HAP-1 (cell line): ENCODE results near the gene LAPTM5.

Experiments
- DNase-seq, 2 experiments: peaks; one replicate each; pipeline ENCODE4 v3.0.0-alpha.2; 2016 to 2020; ENCODE audit warnings: low spot score in 2 of 2
- H3K27me3 ChIP-seq: fragments of 250-450 bp; sonication (Bioruptor Pico); 2 replicates; pipeline ENCODE4 v1.5.1; 2020; ENCODE audit warnings: low read depth, mild to moderate bottlenecking, moderate library complexity
- H3K36me3 ChIP-seq: fragments of 250-450 bp; sonication (Bioruptor Pico); replicated peaks from 2 replicates; pipeline ENCODE4 v1.5.1; 2020; ENCODE audit warnings: mild to moderate bottlenecking
- H3K4me1 ChIP-seq: fragments of 250-450 bp; sonication (Bioruptor Pico); 2 replicates; pipeline ENCODE4 v1.5.1; 2020; ENCODE audit warnings: mild to moderate bottlenecking
- H3K4me3 ChIP-seq: fragments of 250-450 bp; sonication (Bioruptor Pico); 2 replicates; pipeline ENCODE4 v1.5.1; 2020; ENCODE audit warnings: mild to moderate bottlenecking, moderate library complexity
- H3K9me3 ChIP-seq: fragments of 250-450 bp; sonication (Bioruptor Pico); 2 replicates; pipeline ENCODE4 v1.5.1; 2020; ENCODE audit warnings: mild to moderate bottlenecking, moderate library complexity
- in situ Hi-C: fragments of 300-500 bp; cut with MboI; formaldehyde crosslinking; loops from 3 replicates; pipeline ENCODE4 v1.14.3; 2020; ENCODE audit warnings: low sequenced_read_pairs, inconsistent platforms, mixed read lengths

Gene LAPTM5

GRCh38 chr1:30734106-30734505 lies 23.5 kb downstream of the LAPTM5 start:
- H3K36me3 ChIP-seq, result no peaks in the 10 kb centered on the region

GRCh38 chr1:30733493-30733892 lies 24.1 kb downstream of the LAPTM5 start:
- Histone ChIP-seq H3K4me1 (no peaks in the 10 kb centered on the region), H3K27me3 (no peaks in the 10 kb centered on the region), H3K36me3 (no peaks in the 10 kb centered on the region), H3K4me3 (no peak overlapping the region), H3K9me3 (no peaks in the 10 kb centered on the region)
- in situ Hi-C loops, result no loop called here
- DNase-seq, result no peak

More at GRCh38 chr1:30734106-30734505, 23.5 kb downstream of the LAPTM5 start:
- in situ Hi-C loops, result no loop called here
- DNase-seq, result no peak
- H3K27me3 ChIP-seq, result no peaks in the 10 kb centered on the region
- H3K9me3 ChIP-seq, result no peaks in the 10 kb centered on the region
- H3K4me1 ChIP-seq, result no peaks in the 10 kb centered on the region
- no peak overlapping the region for H3K4me3 ChIP-seq

- Histone ChIP-seq H3K4me1 (no peaks in the 10 kb centered on the region), H3K27me3 (no peaks in the 10 kb centered on the region), H3K4me3 (no peak overlapping the region), H3K9me3 (no peaks in the 10 kb centered on the region), H3K36me3 (no peaks in the 10 kb centered on the region)
- DNase-seq, result no peak
- in situ Hi-C loops, result no loop called here
Measured at GRCh38 chr1:30732277-30732996, 25.1 kb downstream of the LAPTM5 start.

- H3K36me3 ChIP-seq, result no peaks in the 10 kb centered on the region
- H3K4me3 ChIP-seq, result no peak overlapping the region
- no peaks in the 10 kb centered on the region for H3K27me3 ChIP-seq
- H3K4me1 ChIP-seq, result no peaks in the 10 kb centered on the region
- H3K9me3 ChIP-seq, result no peaks in the 10 kb centered on the region
- no peak for DNase-seq
- in situ Hi-C loops, result no loop called here
Measured at GRCh38 chr1:30731806-30732276, 25.7 kb downstream of the LAPTM5 start.

GRCh38 chr1:30731109-30731805 lies 26.3 kb downstream of the LAPTM5 start:
- Histone ChIP-seq H3K36me3 (no peaks in the 10 kb centered on the region), H3K4me3 (no peak overlapping the region), H3K4me1 (no peaks in the 10 kb centered on the region), H3K9me3 (no peaks in the 10 kb centered on the region), H3K27me3 (no peaks in the 10 kb centered on the region)
- no peak for DNase-seq
- in situ Hi-C loops, result no loop called here

GRCh38 chr1:30730346-30731108 lies 27.0 kb downstream of the LAPTM5 start:
- Histone ChIP-seq H3K4me1 (no peaks in the 10 kb centered on the region), H3K36me3 (no peaks in the 10 kb centered on the region), H3K27me3 (no peaks in the 10 kb centered on the region), H3K4me3 (no peak overlapping the region), H3K9me3 (no peaks in the 10 kb centered on the region)
- no peak for DNase-seq
- in situ Hi-C loops, result no loop called here

- H3K27me3 ChIP-seq, result no peaks in the 10 kb centered on the region
- DNase-seq, result no peak
- in situ Hi-C loops, result no loop called here
- no peaks in the 10 kb centered on the region for H3K9me3 ChIP-seq
- no peaks in the 10 kb centered on the region for H3K4me1 ChIP-seq
- no peak overlapping the region for H3K4me3 ChIP-seq
- H3K36me3 ChIP-seq, result no peaks in the 10 kb centered on the region
Measured at GRCh38 chr1:30729901-30730300, 27.7 kb downstream of the LAPTM5 start.

GRCh38 chr1:30728832-30729638 lies 28.5 kb downstream of the LAPTM5 start:
- in situ Hi-C loops, result no loop called here
- H3K4me1 ChIP-seq, result no peaks in the 10 kb centered on the region
- no peaks in the 10 kb centered on the region for H3K36me3 ChIP-seq

GRCh38 chr1:30728340-30728739 lies 29.2 kb downstream of the LAPTM5 start:
- no peak for DNase-seq
- in situ Hi-C loops, result no loop called here
- Histone ChIP-seq H3K9me3 (no peaks in the 10 kb centered on the region), H3K4me3 (no peak overlapping the region), H3K27me3 (no peaks in the 10 kb centered on the region), H3K4me1 (no peaks in the 10 kb centered on the region), H3K36me3 (no peaks in the 10 kb centered on the region)

More at GRCh38 chr1:30728832-30729638, 28.5 kb downstream of the LAPTM5 start:
- Histone ChIP-seq H3K4me3 (no peak overlapping the region), H3K27me3 (no peaks in the 10 kb centered on the region), H3K9me3 (no peaks in the 10 kb centered on the region)
- DNase-seq, result no peak

- in situ Hi-C loops, result no loop called here
- H3K27me3 ChIP-seq, result no peaks in the 10 kb centered on the region
- DNase-seq, result no peak
Measured at GRCh38 chr1:30727824-30728223, 29.8 kb downstream of the LAPTM5 start.

GRCh38 chr1:30726773-30727684 lies 30.5 kb downstream of the LAPTM5 start:
- no peaks in the 10 kb centered on the region for H3K4me1 ChIP-seq
- in situ Hi-C loops, result no loop called here
- H3K27me3 ChIP-seq, result no peaks in the 10 kb centered on the region
- no peak overlapping the region for H3K4me3 ChIP-seq
- H3K36me3 ChIP-seq, result no peaks in the 10 kb centered on the region
- no peaks in the 10 kb centered on the region for H3K9me3 ChIP-seq
- no peak for DNase-seq

More at GRCh38 chr1:30727824-30728223, 29.8 kb downstream of the LAPTM5 start:
- H3K4me1 ChIP-seq, result no peaks in the 10 kb centered on the region
- H3K4me3 ChIP-seq, result no peak overlapping the region
- no peaks in the 10 kb centered on the region for H3K36me3 ChIP-seq
- no peaks in the 10 kb centered on the region for H3K9me3 ChIP-seq

GRCh38 chr1:30726236-30726635 lies 31.3 kb downstream of the LAPTM5 start:
- in situ Hi-C loops, result no loop called here
- no peak for DNase-seq
- Histone ChIP-seq H3K4me3 (no peak overlapping the region), H3K9me3 (no peaks in the 10 kb centered on the region), H3K36me3 (no peaks in the 10 kb centered on the region), H3K27me3 (no peaks in the 10 kb centered on the region), H3K4me1 (no peaks in the 10 kb centered on the region)
